HG03045 (cell line): Measurements from ENCODE around the gene ST6GALNAC1.

Source experiments
- ATAC-seq: cut with Tn5 transposase; IDR thresholded peaks from one replicate; pipeline ENCODE4 v1.9.1; 2021; ENCODE audit warnings: mild to moderate bottlenecking, moderate library complexity; ENCODE audit not compliant: unreplicated experiment

The ST6GALNAC1 gene

GRCh38 chr17:76581515-76581914 lies 62.0 kb downstream of the ST6GALNAC1 start:
- no peak for ATAC-seq

GRCh38 chr17:76579281-76579680 lies 64.3 kb downstream of the ST6GALNAC1 start:
- ATAC-seq, result no peak

- ATAC-seq, result no peak
These were observed 65.2 kb downstream of the ST6GALNAC1 start for GRCh38 chr17:76578376-76578775.

GRCh38 chr17:76577876-76578275 lies 65.7 kb downstream of the ST6GALNAC1 start:
- no peak for ATAC-seq

- no peak for ATAC-seq
These were observed 67.4 kb downstream of the ST6GALNAC1 start for GRCh38 chr17:76576189-76576588.

GRCh38 chr17:76575570-76575969 lies 68.0 kb downstream of the ST6GALNAC1 start:
- no peak for ATAC-seq
